SK-N-SH treated with all-trans-retinoic acid at 6 μM for 48 hours (cell line): ENCODE data around the gene CCR7.

Experiments
- ESRRG ChIP-seq: fragments of 250-450 bp; sonication (Bioruptor Pico); IDR thresholded peaks from 2 replicates; pipeline ENCODE4 v1.6.1; 2021; ENCODE audit warnings: mild to moderate bottlenecking
- OSR1 ChIP-seq: fragments of 250-450 bp; sonication (Bioruptor Pico); IDR thresholded peaks from 2 replicates; pipeline ENCODE4 v1.8.0; 2022; ENCODE audit warnings: moderate library complexity, mild to moderate bottlenecking, inconsistent platforms
- TCF4 ChIP-seq: fragments of 250-450 bp; sonication (Bioruptor Pico); IDR thresholded peaks from 2 replicates; pipeline ENCODE4 v1.8.0; 2021; ENCODE audit warnings: mild to moderate bottlenecking, moderate library complexity, borderline replicate concordance
- ZFP3 ChIP-seq: fragments of 250-450 bp; sonication (Bioruptor Pico); IDR thresholded peaks from 2 replicates; pipeline ENCODE4 v1.5.0; 2020; ENCODE audit warnings: mild to moderate bottlenecking, moderate library complexity
- ZFP30 ChIP-seq: fragments of 450-650 bp; formaldehyde crosslinking; IDR thresholded peaks from 2 replicates; pipeline ENCODE4 v1.5.0; 2022; ENCODE audit warnings: mild to moderate bottlenecking, moderate library complexity
- TF ChIP-seq, protein P1 (sequence below): fragments of 250-450 bp; sonication (Bioruptor Pico); IDR thresholded peaks from 2 replicates; pipeline ENCODE4 v1.5.1; 2021; ENCODE audit warnings: mild to moderate bottlenecking, moderate library complexity

DNA sequence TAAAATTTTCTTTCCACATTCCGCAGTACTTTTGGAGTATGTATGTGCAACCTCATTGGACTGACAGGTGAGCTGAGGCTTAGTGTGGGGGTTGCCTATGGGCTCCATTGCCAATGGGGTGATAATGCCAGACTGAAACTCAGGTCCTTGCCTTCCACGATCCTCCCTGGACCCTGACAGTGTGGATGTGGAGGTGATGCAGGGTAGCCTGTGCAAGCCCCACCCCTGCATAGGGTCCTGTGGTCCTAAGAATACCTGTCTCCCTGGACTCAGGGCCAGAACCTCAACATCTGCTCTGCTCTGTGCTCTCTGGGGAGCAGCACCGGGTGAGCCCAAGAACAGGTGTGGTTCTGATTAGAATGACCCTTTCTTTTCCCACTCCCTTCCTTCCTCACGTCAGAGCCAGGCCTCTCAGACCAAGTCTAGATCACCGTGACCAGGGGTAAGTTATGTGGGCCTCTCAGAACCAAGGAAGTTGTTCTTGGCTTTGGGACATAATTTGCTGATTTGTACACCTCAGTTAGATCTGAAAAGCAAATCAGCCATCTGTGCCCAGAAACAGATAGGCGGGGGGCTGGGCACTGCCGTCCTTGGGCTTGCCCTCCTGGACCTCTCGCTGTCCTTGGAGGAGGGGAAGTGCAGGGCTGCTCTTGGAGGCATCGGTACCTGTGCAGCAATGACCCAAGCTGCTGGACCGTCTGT is 55.5 kb downstream of the CCR7 start:
- TF ChIP-seq ESRRG (CRISPR knock-in tag) (no peak), ZFP30 (CRISPR knock-in tag) (no peak), ZFP3 (CRISPR knock-in tag) (no peak), OSR1 (no peak), TCF4 (CRISPR knock-in tag) (no peak)
- TF ChIP-seq, protein P1, sequence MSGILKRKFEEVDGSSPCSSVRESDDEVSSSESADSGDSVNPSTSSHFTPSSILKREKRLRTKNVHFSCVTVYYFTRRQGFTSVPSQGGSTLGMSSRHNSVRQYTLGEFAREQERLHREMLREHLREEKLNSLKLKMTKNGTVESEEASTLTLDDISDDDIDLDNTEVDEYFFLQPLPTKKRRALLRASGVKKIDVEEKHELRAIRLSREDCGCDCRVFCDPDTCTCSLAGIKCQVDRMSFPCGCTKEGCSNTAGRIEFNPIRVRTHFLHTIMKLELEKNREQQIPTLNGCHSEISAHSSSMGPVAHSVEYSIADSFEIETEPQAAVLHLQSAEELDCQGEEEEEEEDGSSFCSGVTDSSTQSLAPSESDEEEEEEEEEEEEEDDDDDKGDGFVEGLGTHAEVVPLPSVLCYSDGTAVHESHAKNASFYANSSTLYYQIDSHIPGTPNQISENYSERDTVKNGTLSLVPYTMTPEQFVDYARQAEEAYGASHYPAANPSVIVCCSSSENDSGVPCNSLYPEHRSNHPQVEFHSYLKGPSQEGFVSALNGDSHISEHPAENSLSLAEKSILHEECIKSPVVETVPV (CRISPR knock-in tag): no peak
